Testis (tissue), 3 donors: ENCODE results near the gene RBP2. TPM values are rescaled to one million over a fixed set of nuclear protein-coding genes. Genes with fewer than 3 reads are reported as not detected.

Experiments
- DNase-seq: peaks from one replicate; pipeline ENCODE4 v3.0.0-alpha.2; 2019
- H3K27ac ChIP-seq, 2 donors: fragments of 200-600 bp; sonication (generic); one replicate each; pipeline ENCODE4 v1.5.1; 2019
- H3K27me3 ChIP-seq: fragments of 200-600 bp; sonication (generic); one replicate; pipeline ENCODE4 v1.5.1; 2019
- H3K36me3 ChIP-seq: fragments of 200-600 bp; sonication (generic); one replicate; pipeline ENCODE4 v1.5.1; 2017; ENCODE audit warnings: low read depth; ENCODE audit errors: missing control alignments
- H3K4me1 ChIP-seq: fragments of 200-600 bp; sonication (generic); one replicate; pipeline ENCODE4 v1.5.1; 2019
- H3K4me3 ChIP-seq, 2 donors: fragments of 200-600 bp; sonication (generic); one replicate each; pipeline ENCODE4 v1.5.1; 2017 to 2019
- H3K9me3 ChIP-seq: fragments of 200-600 bp; sonication (generic); one replicate; pipeline ENCODE4 v1.5.1; 2017
- CTCF ChIP-seq, 3 experiments: fragments of 450-650 bp in 2 of 3; fragments of 200-600 bp in 1 of 3; sonication (generic) in 1 of 3; IDR thresholded peaks; one replicate each; pipeline ENCODE4 v1.5.1; 2016 to 2019; ENCODE audit warnings: antibody characterized with exemption in 3 of 3, mild to moderate bottlenecking in 2 of 3, moderate library complexity in 1 of 3
- POLR2A ChIP-seq: fragments of 450-650 bp; IDR thresholded peaks from one replicate; pipeline ENCODE4 v1.6.1; 2017; ENCODE audit warnings: antibody characterized with exemption, mild to moderate bottlenecking, moderate library complexity
- WGBS, 2 donors: methylation state at CpG; one replicate each; pipeline ENCODE4 v1.1.5; 2018; 5-methylcytosine and 5-hydroxymethylcytosine counted together
- intact Hi-C: fragments of 100-400 bp; cut with DNase I; formaldehyde crosslinking; loops from one replicate; pipeline ENCODE4 v1.15.1; 2023; ENCODE audit warnings: low total_unique reads
- polyA plus RNA-seq: library from polyadenylated mRNA; stranded (reverse); fragments of 350-450 nt; fragmentation: Illumina TruSeq; extraction: RNeasy Lipid Tissue Mini Kit (QIAGEN cat#74804); gene quantifications from one replicate; pipeline ENCODE4 v1.2.3, GENCODE V29; 2014; ENCODE audit warnings: low read depth, low replicate concordance; ENCODE audit not compliant: insufficient read depth
- total RNA-seq, 2 donors: library from RNA; depleted of rRNA; stranded (reverse); fragments of >200 nt; gene quantifications; one replicate each; pipeline ENCODE4 v1.2.3, GENCODE V29; 2016

RBP2 gene
- total and polyA plus RNA-seq, 3 donors from 2014 or later: not detected

- no peak overlapping the region for H3K27ac ChIP-seq
- H3K4me1 ChIP-seq: no peaks in the 10 kb centered on the region
- 86 to 100% methylated on average over 1 of the region's 1 CpG for WGBS, 2 donors
- intact Hi-C loops: no loop called here
- TF ChIP-seq CTCF (IDR thresholded peaks at IDR 0.05) (no peak), POLR2A (no peak)
- H3K27me3 ChIP-seq: no peaks in the 10 kb centered on the region
- no peaks in the 10 kb centered on the region for H3K9me3 ChIP-seq
- DNase-seq: no peak
- no peak overlapping the region for H3K4me3 ChIP-seq
- no peaks in the 10 kb centered on the region for H3K36me3 ChIP-seq
Measured at GRCh38 chr3:139521816-139522215, 45.5 kb upstream of the RBP2 start.

- intact Hi-C loops: no loop called here
- H3K27me3 ChIP-seq: no peaks in the 10 kb centered on the region
- TF ChIP-seq POLR2A (no peak), CTCF (IDR thresholded peaks at IDR 0.05) (no peak)
- 80 to 91% methylated on average over 3 of the region's 3 CpGs for WGBS, 2 donors
- H3K9me3 ChIP-seq: no peaks in the 10 kb centered on the region
- DNase-seq: no peak
- no peaks in the 10 kb centered on the region for H3K4me1 ChIP-seq
- no peak overlapping the region for H3K4me3 ChIP-seq
- no peak overlapping the region for H3K27ac ChIP-seq
- H3K36me3 ChIP-seq: no peaks in the 10 kb centered on the region
Measured at GRCh38 chr3:139521144-139521543, 44.8 kb upstream of the RBP2 start.

- H3K9me3 ChIP-seq: no peaks in the 10 kb centered on the region
- H3K4me1 ChIP-seq: no peaks in the 10 kb centered on the region
- H3K27me3 ChIP-seq: no peaks in the 10 kb centered on the region
- TF ChIP-seq POLR2A (no peak), CTCF (IDR thresholded peaks at IDR 0.05) (peak in 2 of 3 experiments; percentile 14 to 24)
- no peak overlapping the region for H3K4me3 ChIP-seq
- WGBS, 2 donors: 79 to 83% methylated on average over 6 to 7 of the region's 7 CpGs
- no peaks in the 10 kb centered on the region for H3K36me3 ChIP-seq
- intact Hi-C loops: no loop called here
- no peak overlapping the region for H3K27ac ChIP-seq
- DNase-seq: peak; percentile 30
Measured at GRCh38 chr3:139519998-139520737, 43.9 kb upstream of the RBP2 start.

- Histone ChIP-seq H3K9me3 (no peaks in the 10 kb centered on the region), H3K36me3 (no peaks in the 10 kb centered on the region), H3K4me1 (no peaks in the 10 kb centered on the region), H3K4me3 (no peak overlapping the region), H3K27ac (no peak overlapping the region), H3K27me3 (no peaks in the 10 kb centered on the region)
- TF ChIP-seq CTCF (IDR thresholded peaks at IDR 0.05) (no peak), POLR2A (no peak)
- intact Hi-C loops: no loop called here
- 82 to 93% methylated on average over 9 of the region's 9 CpGs for WGBS, 2 donors
- DNase-seq: no peak
Measured at GRCh38 chr3:139518926-139519842, 42.9 kb upstream of the RBP2 start.
